HEK293 (cell line): ENCODE results near the gene KLK3.

Source experiments
- BCL11A ChIP-seq: fragments of 450-650 bp; formaldehyde crosslinking; IDR thresholded peaks from 2 replicates; pipeline ENCODE4 v1.5.1; 2016; ENCODE audit warnings: low read depth, missing biosample characterization, missing genetic modification characterization
- EGR2 ChIP-seq: fragments of 450-650 bp; formaldehyde crosslinking; IDR thresholded peaks from 2 replicates; pipeline ENCODE4 v1.5.1; 2016; ENCODE audit warnings: low read depth, missing biosample characterization, missing genetic modification characterization
- GLI2 ChIP-seq: fragments of 450-650 bp; formaldehyde crosslinking; IDR thresholded peaks from 2 replicates; pipeline ENCODE4; 2017; ENCODE audit warnings: missing biosample characterization, missing genetic modification characterization, low read depth, borderline replicate concordance
- SP2 ChIP-seq: fragments of 450-650 bp; formaldehyde crosslinking; IDR thresholded peaks from 2 replicates; pipeline ENCODE4 v1.5.1; 2016; ENCODE audit warnings: missing biosample characterization, missing genetic modification characterization
- TRIM28 ChIP-seq: IDR thresholded peaks from 2 replicates; pipeline ENCODE4 v1.6.1; 2011; ENCODE audit warnings: low read length, control low read depth, borderline replicate concordance
- WT1 ChIP-seq: fragments of 450-650 bp; formaldehyde crosslinking; IDR thresholded peaks from 2 replicates; pipeline ENCODE4 v1.5.1; 2016; ENCODE audit warnings: missing biosample characterization, missing genetic modification characterization
- YY1 ChIP-seq: fragments of 450-650 bp; formaldehyde crosslinking; IDR thresholded peaks from 2 replicates; pipeline ENCODE4 v1.5.1; 2018; ENCODE audit warnings: missing biosample characterization, missing genetic modification characterization
- ZFHX2 ChIP-seq: fragments of 450-650 bp; formaldehyde crosslinking; conservative IDR thresholded peaks from 2 replicates; pipeline ENCODE4 v1.5.1; 2016; ENCODE audit warnings: missing biosample characterization, missing genetic modification characterization
- ZFP69B ChIP-seq: fragments of 450-650 bp; formaldehyde crosslinking; IDR thresholded peaks from 2 replicates; pipeline ENCODE4 v1.5.1; 2016; ENCODE audit warnings: missing biosample characterization, missing genetic modification characterization
- ZNF10 ChIP-seq: fragments of 450-650 bp; formaldehyde crosslinking; IDR thresholded peaks from 2 replicates; pipeline ENCODE4 v1.5.1; 2017; ENCODE audit warnings: missing biosample characterization, missing genetic modification characterization
- ZNF114 ChIP-seq: fragments of 450-650 bp; formaldehyde crosslinking; IDR thresholded peaks from 2 replicates; pipeline ENCODE4 v1.5.0; 2017; ENCODE audit warnings: missing biosample characterization, missing genetic modification characterization
- ZNF175 ChIP-seq: fragments of 450-650 bp; formaldehyde crosslinking; IDR thresholded peaks from 2 replicates; pipeline ENCODE4 v1.5.1; 2016; ENCODE audit warnings: missing biosample characterization, missing genetic modification characterization
- ZNF2 ChIP-seq: fragments of 450-650 bp; formaldehyde crosslinking; IDR thresholded peaks from 2 replicates; pipeline ENCODE4 v1.5.1; 2016; ENCODE audit warnings: missing biosample characterization, missing genetic modification characterization
- ZNF214 ChIP-seq: fragments of 450-650 bp; formaldehyde crosslinking; IDR thresholded peaks from 2 replicates; pipeline ENCODE4 v1.5.1; 2017; ENCODE audit warnings: missing biosample characterization, mild to moderate bottlenecking, missing genetic modification characterization, borderline replicate concordance
- ZNF221 ChIP-seq: fragments of 450-650 bp; formaldehyde crosslinking; IDR thresholded peaks from 2 replicates; pipeline ENCODE4 v1.5.1; 2017; ENCODE audit warnings: missing biosample characterization, missing genetic modification characterization, borderline replicate concordance
- ZNF394 ChIP-seq: fragments of 450-650 bp; formaldehyde crosslinking; IDR thresholded peaks from 2 replicates; pipeline ENCODE4 v1.5.1; 2016; ENCODE audit warnings: missing biosample characterization, missing genetic modification characterization, mild to moderate bottlenecking, moderate library complexity, borderline replicate concordance
- ZNF501 ChIP-seq: fragments of 450-650 bp; formaldehyde crosslinking; IDR thresholded peaks from 2 replicates; pipeline ENCODE4 v1.5.1; 2016; ENCODE audit warnings: missing biosample characterization, missing genetic modification characterization
- ZNF585B ChIP-seq: fragments of 450-650 bp; formaldehyde crosslinking; IDR thresholded peaks from 2 replicates; pipeline ENCODE4 v1.5.1; 2016; ENCODE audit warnings: missing biosample characterization, missing genetic modification characterization
- ZNF664 ChIP-seq: fragments of 450-650 bp; formaldehyde crosslinking; IDR thresholded peaks from 2 replicates; pipeline ENCODE4 v1.5.1; 2016; ENCODE audit warnings: missing biosample characterization, missing genetic modification characterization
- ZNF670 ChIP-seq: fragments of 450-650 bp; formaldehyde crosslinking; IDR thresholded peaks from 2 replicates; pipeline ENCODE4 v1.5.1; 2016; ENCODE audit warnings: missing biosample characterization, missing genetic modification characterization, low read depth
- ZNF677 ChIP-seq: fragments of 450-650 bp; IDR thresholded peaks from 2 replicates; pipeline ENCODE4 v1.5.0; 2018; ENCODE audit warnings: missing biosample characterization, mild to moderate bottlenecking, missing genetic modification characterization, moderate library complexity
- ZNF837 ChIP-seq: fragments of 450-650 bp; formaldehyde crosslinking; IDR thresholded peaks from 2 replicates; pipeline ENCODE4 v1.5.1; 2016; ENCODE audit warnings: missing biosample characterization, missing genetic modification characterization
- TF ChIP-seq, protein P1 (sequence below): fragments of 450-650 bp; formaldehyde crosslinking; IDR thresholded peaks from 2 replicates; pipeline ENCODE4 v1.5.1; 2016; ENCODE audit warnings: missing biosample characterization, missing genetic modification characterization
- TF ChIP-seq, protein P2 (sequence below): fragments of 450-650 bp; formaldehyde crosslinking; IDR thresholded peaks from 2 replicates; pipeline ENCODE4 v1.5.1; 2016; ENCODE audit warnings: missing biosample characterization, missing genetic modification characterization
- TF ChIP-seq, protein P3 (sequence below): sonication (generic); formaldehyde crosslinking; IDR thresholded peaks from 2 replicates; pipeline ENCODE4 v1.8.1; 2022; ENCODE audit warnings: mild to moderate bottlenecking, moderate library complexity, missing genetic modification reagents
- TF ChIP-seq, protein P4 (sequence below): fragments of 450-650 bp; formaldehyde crosslinking; IDR thresholded peaks from 2 replicates; pipeline ENCODE4 v1.5.1; 2016; ENCODE audit warnings: missing biosample characterization, missing genetic modification characterization
- TF ChIP-seq, protein P5 (sequence below): fragments of 450-650 bp; formaldehyde crosslinking; IDR thresholded peaks from 2 replicates; pipeline ENCODE4 v1.5.1; 2016; ENCODE audit warnings: missing biosample characterization, missing genetic modification characterization
- TF ChIP-seq, protein P6 (sequence below): fragments of 450-650 bp; formaldehyde crosslinking; IDR thresholded peaks from 2 replicates; pipeline ENCODE4 v1.5.1; 2016; ENCODE audit warnings: missing biosample characterization, missing genetic modification characterization

KLK3 gene

DNA sequence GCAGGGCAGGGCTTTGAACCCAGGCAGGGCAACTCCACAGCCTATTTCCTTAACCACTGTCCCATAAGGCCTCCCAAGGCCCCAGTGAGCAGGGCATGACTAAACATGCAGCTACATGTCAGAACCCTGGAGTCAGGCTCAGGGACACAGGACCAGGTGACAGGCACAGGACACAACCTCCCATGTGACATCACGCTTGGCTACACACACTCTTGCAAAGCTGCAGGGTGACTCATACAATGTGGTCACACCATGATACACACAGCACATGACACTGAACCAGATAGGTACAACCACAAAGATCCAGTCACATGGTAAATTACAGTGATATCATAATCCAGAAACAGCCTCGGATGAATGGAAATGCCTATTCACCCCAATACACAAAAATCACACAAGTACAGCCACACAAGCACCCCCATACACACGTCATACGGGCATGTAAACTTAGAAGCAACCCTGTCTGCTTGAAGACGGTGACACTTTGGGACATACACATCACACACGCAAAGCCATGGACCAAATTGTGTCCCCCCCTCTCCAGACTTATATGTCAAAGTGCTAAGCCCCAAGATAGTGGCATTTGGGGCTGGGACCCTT lies 42.0 kb downstream of the KLK3 start (continued):
- TF ChIP-seq, protein P1, sequence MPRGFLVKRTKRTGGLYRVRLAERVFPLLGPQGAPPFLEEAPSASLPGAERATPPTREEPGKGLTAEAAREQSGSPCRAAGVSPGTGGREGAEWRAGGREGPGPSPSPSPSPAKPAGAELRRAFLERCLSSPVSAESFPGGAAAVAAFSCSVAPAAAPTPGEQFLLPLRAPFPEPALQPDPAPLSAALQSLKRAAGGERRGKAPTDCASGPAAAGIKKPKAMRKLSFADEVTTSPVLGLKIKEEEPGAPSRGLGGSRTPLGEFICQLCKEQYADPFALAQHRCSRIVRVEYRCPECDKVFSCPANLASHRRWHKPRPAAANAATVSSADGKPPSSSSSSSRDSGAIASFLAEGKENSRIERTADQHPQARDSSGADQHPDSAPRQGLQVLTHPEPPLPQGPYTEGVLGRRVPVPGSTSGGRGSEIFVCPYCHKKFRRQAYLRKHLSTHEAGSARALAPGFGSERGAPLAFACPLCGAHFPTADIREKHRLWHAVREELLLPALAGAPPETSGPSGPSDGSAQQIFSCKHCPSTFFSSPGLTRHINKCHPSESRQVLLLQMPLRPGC (tag by site-specific recombination) = peak; percentile 94
- no peak for TF ChIP-seq ZNF837
- TF ChIP-seq, protein P2, sequence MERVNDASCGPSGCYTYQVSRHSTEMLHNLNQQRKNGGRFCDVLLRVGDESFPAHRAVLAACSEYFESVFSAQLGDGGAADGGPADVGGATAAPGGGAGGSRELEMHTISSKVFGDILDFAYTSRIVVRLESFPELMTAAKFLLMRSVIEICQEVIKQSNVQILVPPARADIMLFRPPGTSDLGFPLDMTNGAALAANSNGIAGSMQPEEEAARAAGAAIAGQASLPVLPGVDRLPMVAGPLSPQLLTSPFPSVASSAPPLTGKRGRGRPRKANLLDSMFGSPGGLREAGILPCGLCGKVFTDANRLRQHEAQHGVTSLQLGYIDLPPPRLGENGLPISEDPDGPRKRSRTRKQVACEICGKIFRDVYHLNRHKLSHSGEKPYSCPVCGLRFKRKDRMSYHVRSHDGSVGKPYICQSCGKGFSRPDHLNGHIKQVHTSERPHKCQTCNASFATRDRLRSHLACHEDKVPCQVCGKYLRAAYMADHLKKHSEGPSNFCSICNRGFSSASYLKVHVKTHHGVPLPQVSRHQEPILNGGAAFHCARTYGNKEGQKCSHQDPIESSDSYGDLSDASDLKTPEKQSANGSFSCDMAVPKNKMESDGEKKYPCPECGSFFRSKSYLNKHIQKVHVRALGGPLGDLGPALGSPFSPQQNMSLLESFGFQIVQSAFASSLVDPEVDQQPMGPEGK (tag by site-specific recombination) = peak; percentile 85
- TF ChIP-seq ZNF501 (tag by site-specific recombination) = peak; percentile 87
- TF ChIP-seq, protein P3, sequence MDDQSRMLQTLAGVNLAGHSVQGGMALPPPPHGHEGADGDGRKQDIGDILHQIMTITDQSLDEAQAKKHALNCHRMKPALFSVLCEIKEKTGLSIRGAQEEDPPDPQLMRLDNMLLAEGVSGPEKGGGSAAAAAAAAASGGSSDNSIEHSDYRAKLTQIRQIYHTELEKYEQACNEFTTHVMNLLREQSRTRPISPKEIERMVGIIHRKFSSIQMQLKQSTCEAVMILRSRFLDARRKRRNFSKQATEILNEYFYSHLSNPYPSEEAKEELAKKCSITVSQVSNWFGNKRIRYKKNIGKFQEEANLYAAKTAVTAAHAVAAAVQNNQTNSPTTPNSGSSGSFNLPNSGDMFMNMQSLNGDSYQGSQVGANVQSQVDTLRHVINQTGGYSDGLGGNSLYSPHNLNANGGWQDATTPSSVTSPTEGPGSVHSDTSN (CRISPR knock-in tag) = no peak
- 0 out of 2 replicates have a peak, but pooled peaks have one; percentile 11 for TF ChIP-seq ZFHX2 (tag by site-specific recombination)
- TF ChIP-seq, protein P4, sequence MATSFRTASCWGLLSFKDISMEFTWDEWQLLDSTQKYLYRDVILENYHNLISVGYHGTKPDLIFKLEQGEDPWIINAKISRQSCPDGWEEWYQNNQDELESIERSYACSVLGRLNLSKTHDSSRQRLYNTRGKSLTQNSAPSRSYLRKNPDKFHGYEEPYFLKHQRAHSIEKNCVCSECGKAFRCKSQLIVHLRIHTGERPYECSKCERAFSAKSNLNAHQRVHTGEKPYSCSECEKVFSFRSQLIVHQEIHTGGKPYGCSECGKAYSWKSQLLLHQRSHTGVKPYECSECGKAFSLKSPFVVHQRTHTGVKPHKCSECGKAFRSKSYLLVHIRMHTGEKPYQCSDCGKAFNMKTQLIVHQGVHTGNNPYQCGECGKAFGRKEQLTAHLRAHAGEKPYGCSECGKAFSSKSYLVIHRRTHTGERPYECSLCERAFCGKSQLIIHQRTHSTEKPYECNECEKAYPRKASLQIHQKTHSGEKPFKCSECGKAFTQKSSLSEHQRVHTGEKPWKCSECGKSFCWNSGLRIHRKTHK (tag by site-specific recombination) = no peak
- TF ChIP-seq ZNF585B (tag by site-specific recombination) = no peak
- no peak for TF ChIP-seq ZNF670 (tag by site-specific recombination)
- TF ChIP-seq SP2 (tag by site-specific recombination) = no peak
- TF ChIP-seq GLI2 (tag by site-specific recombination) = no peak
- peak; percentile 77 for TF ChIP-seq ZNF394
- no peak for TF ChIP-seq ZNF114 (tag by site-specific recombination)
- TF ChIP-seq ZNF10 (tag by site-specific recombination) = no peak; the same call in 1 of the 2 replicates
- no peak for TF ChIP-seq ZNF221 (tag by site-specific recombination)
- no peak for TF ChIP-seq ZNF175 (tag by site-specific recombination)
- peak; percentile 56; the same call in 1 of the 2 replicates for TF ChIP-seq TRIM28
- no peak; the same call in 1 of the 2 replicates for TF ChIP-seq ZNF664 (tag by site-specific recombination)
- TF ChIP-seq BCL11A (tag by site-specific recombination) = peak; percentile 98
- peak; percentile 77 for TF ChIP-seq ZFP69B (tag by site-specific recombination)
- TF ChIP-seq, protein P5, sequence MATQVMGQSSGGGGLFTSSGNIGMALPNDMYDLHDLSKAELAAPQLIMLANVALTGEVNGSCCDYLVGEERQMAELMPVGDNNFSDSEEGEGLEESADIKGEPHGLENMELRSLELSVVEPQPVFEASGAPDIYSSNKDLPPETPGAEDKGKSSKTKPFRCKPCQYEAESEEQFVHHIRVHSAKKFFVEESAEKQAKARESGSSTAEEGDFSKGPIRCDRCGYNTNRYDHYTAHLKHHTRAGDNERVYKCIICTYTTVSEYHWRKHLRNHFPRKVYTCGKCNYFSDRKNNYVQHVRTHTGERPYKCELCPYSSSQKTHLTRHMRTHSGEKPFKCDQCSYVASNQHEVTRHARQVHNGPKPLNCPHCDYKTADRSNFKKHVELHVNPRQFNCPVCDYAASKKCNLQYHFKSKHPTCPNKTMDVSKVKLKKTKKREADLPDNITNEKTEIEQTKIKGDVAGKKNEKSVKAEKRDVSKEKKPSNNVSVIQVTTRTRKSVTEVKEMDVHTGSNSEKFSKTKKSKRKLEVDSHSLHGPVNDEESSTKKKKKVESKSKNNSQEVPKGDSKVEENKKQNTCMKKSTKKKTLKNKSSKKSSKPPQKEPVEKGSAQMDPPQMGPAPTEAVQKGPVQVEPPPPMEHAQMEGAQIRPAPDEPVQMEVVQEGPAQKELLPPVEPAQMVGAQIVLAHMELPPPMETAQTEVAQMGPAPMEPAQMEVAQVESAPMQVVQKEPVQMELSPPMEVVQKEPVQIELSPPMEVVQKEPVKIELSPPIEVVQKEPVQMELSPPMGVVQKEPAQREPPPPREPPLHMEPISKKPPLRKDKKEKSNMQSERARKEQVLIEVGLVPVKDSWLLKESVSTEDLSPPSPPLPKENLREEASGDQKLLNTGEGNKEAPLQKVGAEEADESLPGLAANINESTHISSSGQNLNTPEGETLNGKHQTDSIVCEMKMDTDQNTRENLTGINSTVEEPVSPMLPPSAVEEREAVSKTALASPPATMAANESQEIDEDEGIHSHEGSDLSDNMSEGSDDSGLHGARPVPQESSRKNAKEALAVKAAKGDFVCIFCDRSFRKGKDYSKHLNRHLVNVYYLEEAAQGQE = no peak
- 0 out of 2 replicates have a peak, but pooled peaks have one; percentile 25 for TF ChIP-seq ZNF2 (tag by site-specific recombination)
- no peak for TF ChIP-seq ZNF214 (tag by site-specific recombination)
- peak; percentile 72 for TF ChIP-seq WT1
- TF ChIP-seq EGR2 (tag by site-specific recombination) = no peak
- TF ChIP-seq, protein P6, sequence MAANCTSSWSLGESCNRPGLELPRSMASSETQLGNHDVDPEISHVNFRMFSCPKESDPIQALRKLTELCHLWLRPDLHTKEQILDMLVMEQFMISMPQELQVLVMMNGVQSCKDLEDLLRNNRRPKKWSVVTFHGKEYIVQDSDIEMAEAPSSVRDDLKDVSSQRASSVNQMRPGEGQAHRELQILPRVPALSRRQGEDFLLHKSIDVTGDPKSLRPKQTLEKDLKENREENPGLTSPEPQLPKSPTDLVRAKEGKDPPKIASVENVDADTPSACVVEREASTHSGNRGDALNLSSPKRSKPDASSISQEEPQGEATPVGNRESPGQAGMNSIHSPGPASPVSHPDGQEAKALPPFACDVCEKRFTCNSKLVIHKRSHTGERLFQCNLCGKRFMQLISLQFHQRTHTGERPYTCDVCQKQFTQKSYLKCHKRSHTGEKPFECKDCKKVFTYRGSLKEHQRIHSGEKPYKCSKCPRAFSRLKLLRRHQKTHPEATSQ = no peak; the same call in 1 of the 2 replicates
- TF ChIP-seq YY1 (tag by site-specific recombination) = no peak
- no peak for TF ChIP-seq ZNF677 (tag by site-specific recombination)
